HepG2 (cell line): ENCODE results near the gene POLRMT. TPM values are rescaled to one million over a fixed set of nuclear protein-coding genes. Genes with fewer than 3 reads are reported as not detected.

Experiments
- ARID2 ChIP-seq: sonication (generic); formaldehyde crosslinking; IDR thresholded peaks from 2 replicates; pipeline ENCODE4 v1.8.1; 2022; ENCODE audit warnings: mild to moderate bottlenecking, missing genetic modification reagents, borderline replicate concordance
- FOXP4 ChIP-seq: sonication (generic); formaldehyde crosslinking; IDR thresholded peaks from 2 replicates; pipeline ENCODE4 v1.4.0; 2020; ENCODE audit warnings: missing genetic modification reagents
- GMEB1 ChIP-seq: sonication (generic); formaldehyde crosslinking; IDR thresholded peaks from 2 replicates; pipeline ENCODE4 v1.5.1; 2020; ENCODE audit warnings: missing genetic modification reagents, mild to moderate bottlenecking, borderline replicate concordance
- IRF2 ChIP-seq: IDR thresholded peaks from 2 replicates; pipeline ENCODE4 v1.6.1; 2018; ENCODE audit warnings: missing genetic modification reagents, missing compliant biosample characterization
- KDM2A ChIP-seq: sonication (generic); formaldehyde crosslinking; IDR thresholded peaks from 2 replicates; pipeline ENCODE4 v1.4.0; 2020; ENCODE audit warnings: low read depth, missing genetic modification reagents, borderline replicate concordance
- MATR3 ChIP-seq: sonication (generic); formaldehyde crosslinking; IDR thresholded peaks from 2 replicates; pipeline ENCODE4 v1.4.0; 2020; ENCODE audit warnings: missing genetic modification reagents
- MIXL1 ChIP-seq: IDR thresholded peaks from 2 replicates; pipeline ENCODE4 v1.6.1; 2016
- NFE2 ChIP-seq: sonication (generic); formaldehyde crosslinking; IDR thresholded peaks from 2 replicates; pipeline ENCODE4 v1.4.0; 2020; ENCODE audit warnings: missing genetic modification reagents
- NFYC ChIP-seq: IDR thresholded peaks from 2 replicates; pipeline ENCODE4 v1.6.1; 2016; ENCODE audit warnings: missing genetic modification reagents, missing compliant biosample characterization
- SRSF1 ChIP-seq: fragments of 200-400 bp; formaldehyde crosslinking; optimal IDR thresholded peaks from 2 replicates; pipeline ENCODE3; 2017; ENCODE audit warnings: mild to moderate bottlenecking, low read depth, low read length, moderate library complexity
- TMF1 ChIP-seq: sonication (generic); formaldehyde crosslinking; IDR thresholded peaks from 2 replicates; pipeline ENCODE4 v1.8.1; 2022; ENCODE audit warnings: low read depth, missing genetic modification reagents
- ZFP82 ChIP-seq: sonication (generic); formaldehyde crosslinking; IDR thresholded peaks from 2 replicates; pipeline ENCODE4 v1.5.1; 2020; ENCODE audit warnings: mild to moderate bottlenecking, missing genetic modification reagents, borderline replicate concordance
- ZHX1 ChIP-seq: sonication (generic); formaldehyde crosslinking; IDR thresholded peaks from 2 replicates; pipeline ENCODE4 v1.8.1; 2022; ENCODE audit warnings: low read depth, mild to moderate bottlenecking, missing genetic modification reagents
- ZKSCAN5 ChIP-seq: sonication (generic); formaldehyde crosslinking; IDR thresholded peaks from 2 replicates; pipeline ENCODE4 v1.5.1; 2020; ENCODE audit warnings: mild to moderate bottlenecking, missing genetic modification reagents
- ZNF18 ChIP-seq: sonication (generic); formaldehyde crosslinking; IDR thresholded peaks from 2 replicates; pipeline ENCODE4 v1.8.0; 2022; ENCODE audit warnings: mild to moderate bottlenecking, missing genetic modification reagents; ENCODE audit not compliant: insufficient replicate concordance
- ZNF746 ChIP-seq: sonication (generic); formaldehyde crosslinking; IDR thresholded peaks from 2 replicates; pipeline ENCODE4 v1.8.0; 2022; ENCODE audit warnings: mild to moderate bottlenecking, missing genetic modification reagents
- ZNF891 ChIP-seq: sonication (generic); formaldehyde crosslinking; IDR thresholded peaks from 2 replicates; pipeline ENCODE4 v1.5.0; 2020; ENCODE audit warnings: mild to moderate bottlenecking, missing genetic modification reagents
- ZSCAN31 ChIP-seq: sonication (generic); formaldehyde crosslinking; IDR thresholded peaks from 2 replicates; pipeline ENCODE4 v1.5.0; 2020; ENCODE audit warnings: low read depth, mild to moderate bottlenecking, missing genetic modification reagents
- polyA plus RNA-seq, 8 experiments: library from polyadenylated mRNA; depleted of rRNA in 3 of 8; stranded (reverse) in 7 of 8; unstranded in 1 of 8; fragments of >200 nt; fragmentation: Illumina TruSeq in 4 of 8; extraction: Trizol in 4 of 8; gene quantifications; 2 replicates each; pipeline versions ENCODE4 v1.2.1 to v1.2.3, GENCODE V29; 2011 to 2016; ENCODE audit warnings: low read depth in 4 of 8, missing spikeins in 1 of 8, mixed read lengths in 1 of 8; ENCODE audit not compliant: insufficient read depth in 1 of 8
- total RNA-seq, 5 experiments: library from RNA; depleted of rRNA; stranded (reverse); fragments of >200 nt; fragmentation: Illumina TruSeq; extraction: Trizol; gene quantifications; 2 replicates each; pipeline ENCODE4 v1.2.3, GENCODE V29; 2016; ENCODE audit warnings: low read depth in 1 of 5

Gene POLRMT
- total and polyA plus RNA-seq, 2 of the 13 experiments (the other 11 are each of a cell fraction or from before 2014, with no cell fraction given): 78.0 to 101 TPM

- TF ChIP-seq GMEB1: peak; percentile 82
- TF ChIP-seq ZFP82: no peak
- no peak for TF ChIP-seq ZKSCAN5
- TF ChIP-seq ZHX1 (CRISPR knock-in tag): peak; percentile 77
- peak; percentile 82; the same call in 1 of the 2 replicates for TF ChIP-seq ZSCAN31 (CRISPR knock-in tag)
- peak; percentile 81 for TF ChIP-seq FOXP4
- no peak for TF ChIP-seq ZNF891 (CRISPR knock-in tag)
- no peak for TF ChIP-seq ZNF18 (CRISPR knock-in tag)
- TF ChIP-seq SRSF1: no peak
- TF ChIP-seq NFE2: no peak
- TF ChIP-seq TMF1 (CRISPR knock-in tag): no peak
- TF ChIP-seq NFYC (CRISPR knock-in tag): no peak
- TF ChIP-seq MIXL1 (CRISPR knock-in tag): 0 out of 2 replicates have a peak, but pooled peaks have one; percentile 18
- peak; percentile 69; the same call in 1 of the 2 replicates for TF ChIP-seq KDM2A (CRISPR knock-in tag)
- TF ChIP-seq IRF2 (CRISPR knock-in tag): peak; percentile 91
- no peak for TF ChIP-seq MATR3
- TF ChIP-seq ARID2 (CRISPR knock-in tag): no peak
- 0 out of 2 replicates have a peak, but pooled peaks have one; percentile 80 for TF ChIP-seq ZNF746 (CRISPR knock-in tag)
These were observed 27.6 kb upstream of the POLRMT start (continued) for GRCh38 chr19:660793-661426.
